ENCODE data around the gene GAS5. TPM values are rescaled to one million over a fixed set of nuclear protein-coding genes. Genes with fewer than 3 reads are reported as not detected.

The GAS5 gene
- total and polyA plus RNA-seq, 10 of the 15 experiments (the other 5 are each of a cell fraction or from before 2014, with no cell fraction given) = 289 to 1,137 (median 699) TPM

DNA sequence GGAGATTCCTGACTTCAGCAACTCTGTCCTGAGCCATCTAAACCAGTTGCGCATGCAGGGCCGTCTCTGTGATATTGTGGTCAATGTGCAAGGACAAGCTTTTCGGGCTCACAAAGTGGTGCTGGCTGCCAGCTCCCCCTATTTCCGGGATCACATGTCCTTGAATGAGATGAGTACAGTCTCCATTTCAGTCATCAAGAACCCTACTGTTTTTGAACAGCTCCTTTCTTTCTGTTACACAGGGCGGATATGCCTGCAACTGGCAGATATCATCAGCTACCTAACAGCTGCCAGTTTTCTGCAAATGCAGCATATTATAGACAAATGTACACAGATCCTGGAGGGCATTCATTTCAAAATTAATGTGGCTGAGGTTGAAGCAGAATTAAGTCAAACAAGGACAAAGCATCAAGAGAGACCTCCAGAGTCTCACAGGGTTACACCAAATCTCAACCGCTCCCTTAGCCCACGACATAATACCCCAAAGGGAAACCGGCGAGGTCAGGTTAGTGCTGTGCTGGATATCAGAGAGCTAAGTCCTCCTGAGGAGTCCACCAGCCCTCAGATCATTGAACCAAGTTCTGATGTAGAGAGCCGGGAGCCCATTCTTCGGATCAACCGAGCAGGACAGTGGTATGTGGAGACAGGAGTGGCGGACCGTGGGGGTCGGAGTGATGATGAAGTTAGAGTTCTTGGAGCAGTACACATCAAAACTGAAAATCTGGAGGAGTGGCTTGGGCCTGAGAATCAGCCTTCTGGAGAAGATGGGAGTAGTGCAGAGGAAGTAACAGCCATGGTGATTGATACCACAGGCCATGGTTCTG, 2.7 kb upstream of the GAS5 start (continued):
- TF ChIP-seq, protein P1, sequence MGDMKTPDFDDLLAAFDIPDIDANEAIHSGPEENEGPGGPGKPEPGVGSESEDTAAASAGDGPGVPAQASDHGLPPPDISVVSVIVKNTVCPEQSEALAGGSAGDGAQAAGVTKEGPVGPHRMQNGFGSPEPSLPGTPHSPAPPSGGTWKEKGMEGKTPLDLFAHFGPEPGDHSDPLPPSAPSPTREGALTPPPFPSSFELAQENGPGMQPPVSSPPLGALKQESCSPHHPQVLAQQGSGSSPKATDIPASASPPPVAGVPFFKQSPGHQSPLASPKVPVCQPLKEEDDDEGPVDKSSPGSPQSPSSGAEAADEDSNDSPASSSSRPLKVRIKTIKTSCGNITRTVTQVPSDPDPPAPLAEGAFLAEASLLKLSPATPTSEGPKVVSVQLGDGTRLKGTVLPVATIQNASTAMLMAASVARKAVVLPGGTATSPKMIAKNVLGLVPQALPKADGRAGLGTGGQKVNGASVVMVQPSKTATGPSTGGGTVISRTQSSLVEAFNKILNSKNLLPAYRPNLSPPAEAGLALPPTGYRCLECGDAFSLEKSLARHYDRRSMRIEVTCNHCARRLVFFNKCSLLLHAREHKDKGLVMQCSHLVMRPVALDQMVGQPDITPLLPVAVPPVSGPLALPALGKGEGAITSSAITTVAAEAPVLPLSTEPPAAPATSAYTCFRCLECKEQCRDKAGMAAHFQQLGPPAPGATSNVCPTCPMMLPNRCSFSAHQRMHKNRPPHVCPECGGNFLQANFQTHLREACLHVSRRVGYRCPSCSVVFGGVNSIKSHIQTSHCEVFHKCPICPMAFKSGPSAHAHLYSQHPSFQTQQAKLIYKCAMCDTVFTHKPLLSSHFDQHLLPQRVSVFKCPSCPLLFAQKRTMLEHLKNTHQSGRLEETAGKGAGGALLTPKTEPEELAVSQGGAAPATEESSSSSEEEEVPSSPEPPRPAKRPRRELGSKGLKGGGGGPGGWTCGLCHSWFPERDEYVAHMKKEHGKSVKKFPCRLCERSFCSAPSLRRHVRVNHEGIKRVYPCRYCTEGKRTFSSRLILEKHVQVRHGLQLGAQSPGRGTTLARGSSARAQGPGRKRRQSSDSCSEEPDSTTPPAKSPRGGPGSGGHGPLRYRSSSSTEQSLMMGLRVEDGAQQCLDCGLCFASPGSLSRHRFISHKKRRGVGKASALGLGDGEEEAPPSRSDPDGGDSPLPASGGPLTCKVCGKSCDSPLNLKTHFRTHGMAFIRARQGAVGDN (IDR thresholded peaks at IDR 0.05) = no peak; the same call in 1 of the 2 replicates
- TF ChIP-seq HDAC2 (IDR thresholded peaks at IDR 0.05) (no peak), IRF4 (IDR thresholded peaks at IDR 0.05; ENCODE audit: low read depth, low read length) (peak; percentile 65; the same call in 1 of the 2 replicates), EED (IDR thresholded peaks at IDR 0.05; ENCODE audit: low read depth) (peak; percentile 49), LARP7 (IDR thresholded peaks at IDR 0.05) (no peak), ETV6 (conservative IDR thresholded peaks at IDR 0.05 in 1 of 2, IDR thresholded peaks at IDR 0.05 in 1 of 2; ENCODE audit: borderline replicate concordance in 1 of 2, low read depth in 1 of 2) (peak in 1 of 2 experiments; percentile 90; a peak in 2 of 4 replicates), IKZF2 (IDR thresholded peaks at IDR 0.05) (peak in 1 of 2 experiments; percentile 45; a peak in 1 of 4 replicates), BHLHE40 (IDR thresholded peaks at IDR 0.05; ENCODE audit: borderline replicate concordance in 1 of 2, low read depth in 2 of 2, low read length in 1 of 2) (no peak; a peak in 1 of 4 replicates), SUPT20H (IDR thresholded peaks at IDR 0.05; ENCODE audit: borderline replicate concordance, control insufficient read depth, low read depth, low read length) (no peak), TCF12 (IDR thresholded peaks at IDR 0.05; ENCODE audit: low read depth, low read length) (no peak), JUNB (IDR thresholded peaks at IDR 0.05) (peak; percentile 81), RAD51 (IDR thresholded peaks at IDR 0.05) (peak; percentile 71; the same call in 1 of the 2 replicates)
- TF ChIP-seq, protein P2, sequence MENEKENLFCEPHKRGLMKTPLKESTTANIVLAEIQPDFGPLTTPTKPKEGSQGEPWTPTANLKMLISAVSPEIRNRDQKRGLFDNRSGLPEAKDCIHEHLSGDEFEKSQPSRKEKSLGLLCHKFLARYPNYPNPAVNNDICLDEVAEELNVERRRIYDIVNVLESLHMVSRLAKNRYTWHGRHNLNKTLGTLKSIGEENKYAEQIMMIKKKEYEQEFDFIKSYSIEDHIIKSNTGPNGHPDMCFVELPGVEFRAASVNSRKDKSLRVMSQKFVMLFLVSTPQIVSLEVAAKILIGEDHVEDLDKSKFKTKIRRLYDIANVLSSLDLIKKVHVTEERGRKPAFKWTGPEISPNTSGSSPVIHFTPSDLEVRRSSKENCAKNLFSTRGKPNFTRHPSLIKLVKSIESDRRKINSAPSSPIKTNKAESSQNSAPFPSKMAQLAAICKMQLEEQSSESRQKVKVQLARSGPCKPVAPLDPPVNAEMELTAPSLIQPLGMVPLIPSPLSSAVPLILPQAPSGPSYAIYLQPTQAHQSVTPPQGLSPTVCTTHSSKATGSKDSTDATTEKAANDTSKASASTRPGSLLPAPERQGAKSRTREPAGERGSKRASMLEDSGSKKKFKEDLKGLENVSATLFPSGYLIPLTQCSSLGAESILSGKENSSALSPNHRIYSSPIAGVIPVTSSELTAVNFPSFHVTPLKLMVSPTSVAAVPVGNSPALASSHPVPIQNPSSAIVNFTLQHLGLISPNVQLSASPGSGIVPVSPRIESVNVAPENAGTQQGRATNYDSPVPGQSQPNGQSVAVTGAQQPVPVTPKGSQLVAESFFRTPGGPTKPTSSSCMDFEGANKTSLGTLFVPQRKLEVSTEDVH (IDR thresholded peaks at IDR 0.05; ENCODE audit: low read depth, partially characterized antibody) = no peak
- TF ChIP-seq, protein P3, sequence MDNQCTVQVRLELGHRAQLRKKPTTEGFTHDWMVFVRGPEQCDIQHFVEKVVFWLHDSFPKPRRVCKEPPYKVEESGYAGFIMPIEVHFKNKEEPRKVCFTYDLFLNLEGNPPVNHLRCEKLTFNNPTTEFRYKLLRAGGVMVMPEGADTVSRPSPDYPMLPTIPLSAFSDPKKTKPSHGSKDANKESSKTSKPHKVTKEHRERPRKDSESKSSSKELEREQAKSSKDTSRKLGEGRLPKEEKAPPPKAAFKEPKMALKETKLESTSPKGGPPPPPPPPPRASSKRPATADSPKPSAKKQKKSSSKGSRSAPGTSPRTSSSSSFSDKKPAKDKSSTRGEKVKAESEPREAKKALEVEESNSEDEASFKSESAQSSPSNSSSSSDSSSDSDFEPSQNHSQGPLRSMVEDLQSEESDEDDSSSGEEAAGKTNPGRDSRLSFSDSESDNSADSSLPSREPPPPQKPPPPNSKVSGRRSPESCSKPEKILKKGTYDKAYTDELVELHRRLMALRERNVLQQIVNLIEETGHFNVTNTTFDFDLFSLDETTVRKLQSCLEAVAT (IDR thresholded peaks at IDR 0.05) = 0 out of 2 replicates have a peak, but pooled peaks have one; percentile 24
- TF ChIP-seq, protein P4, sequence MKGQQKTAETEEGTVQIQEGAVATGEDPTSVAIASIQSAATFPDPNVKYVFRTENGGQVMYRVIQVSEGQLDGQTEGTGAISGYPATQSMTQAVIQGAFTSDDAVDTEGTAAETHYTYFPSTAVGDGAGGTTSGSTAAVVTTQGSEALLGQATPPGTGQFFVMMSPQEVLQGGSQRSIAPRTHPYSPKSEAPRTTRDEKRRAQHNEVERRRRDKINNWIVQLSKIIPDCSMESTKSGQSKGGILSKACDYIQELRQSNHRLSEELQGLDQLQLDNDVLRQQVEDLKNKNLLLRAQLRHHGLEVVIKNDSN (IDR thresholded peaks at IDR 0.05; ENCODE audit: borderline replicate concordance, extremely low read length, insufficient read depth, low read depth, low read length) = peak; percentile 32
- TF ChIP-seq, protein P5, sequence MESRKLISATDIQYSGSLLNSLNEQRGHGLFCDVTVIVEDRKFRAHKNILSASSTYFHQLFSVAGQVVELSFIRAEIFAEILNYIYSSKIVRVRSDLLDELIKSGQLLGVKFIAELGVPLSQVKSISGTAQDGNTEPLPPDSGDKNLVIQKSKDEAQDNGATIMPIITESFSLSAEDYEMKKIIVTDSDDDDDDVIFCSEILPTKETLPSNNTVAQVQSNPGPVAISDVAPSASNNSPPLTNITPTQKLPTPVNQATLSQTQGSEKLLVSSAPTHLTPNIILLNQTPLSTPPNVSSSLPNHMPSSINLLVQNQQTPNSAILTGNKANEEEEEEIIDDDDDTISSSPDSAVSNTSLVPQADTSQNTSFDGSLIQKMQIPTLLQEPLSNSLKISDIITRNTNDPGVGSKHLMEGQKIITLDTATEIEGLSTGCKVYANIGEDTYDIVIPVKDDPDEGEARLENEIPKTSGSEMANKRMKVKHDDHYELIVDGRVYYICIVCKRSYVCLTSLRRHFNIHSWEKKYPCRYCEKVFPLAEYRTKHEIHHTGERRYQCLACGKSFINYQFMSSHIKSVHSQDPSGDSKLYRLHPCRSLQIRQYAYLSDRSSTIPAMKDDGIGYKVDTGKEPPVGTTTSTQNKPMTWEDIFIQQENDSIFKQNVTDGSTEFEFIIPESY (IDR thresholded peaks at IDR 0.05) = no peak

Data from GM12878 (cell line).